HG02973 (cell line): ENCODE data around the gene FAM228B.
"Not testable (repeated sequence)": the region's sequence is repeated elsewhere in the genome, so short reads cannot be mapped to it uniquely, and the experiment has no call there.

ENCODE experiments used
- ATAC-seq: cut with Tn5 transposase; IDR thresholded peaks from one replicate; pipeline ENCODE4 v1.9.1; 2021; ENCODE audit warnings: moderate library complexity; ENCODE audit not compliant: unreplicated experiment

The FAM228B gene

DNA sequence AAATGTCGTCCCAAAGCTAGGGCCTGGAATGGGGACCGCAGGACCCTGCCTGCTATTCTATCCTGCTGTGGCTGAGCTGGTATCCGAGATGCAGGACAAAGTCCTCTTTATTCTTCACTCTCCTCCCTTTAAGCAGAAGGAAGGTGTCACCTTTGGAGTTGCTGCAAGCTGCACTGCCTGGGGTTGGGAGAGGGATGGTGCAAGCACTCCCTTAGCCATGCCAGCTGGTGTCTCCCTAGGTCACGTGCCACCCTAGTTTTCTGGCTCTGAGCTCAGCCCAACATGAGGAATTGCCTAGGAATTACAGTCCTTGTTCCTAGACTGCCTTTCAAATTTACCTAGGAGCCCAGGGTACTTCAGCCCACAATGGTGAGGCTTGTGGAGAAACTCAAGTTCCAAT, 30.2 kb downstream of the FAM228B start:
- no peak for ATAC-seq

DNA sequence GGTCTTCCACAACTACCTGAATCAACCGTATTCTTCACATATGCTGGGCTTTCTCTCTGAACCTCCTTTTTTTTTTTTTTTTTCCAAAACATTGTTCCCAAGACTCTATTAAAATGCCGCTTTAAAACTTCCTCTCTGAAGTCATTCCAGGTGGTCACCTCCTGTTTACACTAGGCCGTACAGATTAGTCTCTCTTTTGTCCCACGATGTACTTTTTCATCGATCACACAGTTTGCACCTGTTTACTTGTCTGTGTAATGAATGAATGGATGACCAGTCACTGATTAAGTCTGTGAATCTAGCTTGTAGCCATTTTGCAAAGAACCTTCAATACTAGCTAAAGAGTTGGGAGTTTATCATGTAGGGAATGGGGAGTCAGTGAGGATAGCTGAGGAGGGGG, 34.9 kb downstream of the FAM228B start:
- ATAC-seq: no peak

- ATAC-seq: no peak
Measured at GRCh38 chr2:24159708-24160107, 36.4 kb downstream of the FAM228B start.

GRCh38 chr2:24160761-24161160, 37.5 kb downstream of the FAM228B start:
- no peak for ATAC-seq

- ATAC-seq: no peak
Measured at GRCh38 chr2:24162494-24162893, 39.2 kb downstream of the FAM228B start.

- no peak for ATAC-seq
Measured at GRCh38 chr2:24163186-24163585, 39.9 kb downstream of the FAM228B start.

DNA sequence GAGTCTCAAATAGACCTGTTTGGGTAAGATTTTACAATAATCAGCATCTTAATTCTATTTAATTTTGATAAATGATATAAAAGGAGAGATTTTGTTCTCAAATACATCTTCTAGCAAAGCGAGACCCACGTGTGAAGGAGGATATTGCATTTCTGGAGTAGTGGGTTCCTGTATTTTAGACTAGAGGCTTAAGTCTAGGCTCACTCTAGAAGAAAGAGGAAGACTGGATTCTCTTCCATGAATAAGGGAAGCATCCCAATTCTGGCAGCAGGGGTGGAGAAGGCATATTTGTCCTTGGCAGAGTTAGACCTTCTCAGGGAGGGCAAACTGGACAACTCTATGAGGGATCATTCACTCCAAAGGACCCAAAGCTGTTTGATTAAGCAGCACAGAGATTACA, 40.3 kb downstream of the FAM228B start:
- no peak for ATAC-seq

GRCh38 chr2:24164416-24164973, 41.2 kb downstream of the FAM228B start:
- ATAC-seq: peak; percentile 75

DNA sequence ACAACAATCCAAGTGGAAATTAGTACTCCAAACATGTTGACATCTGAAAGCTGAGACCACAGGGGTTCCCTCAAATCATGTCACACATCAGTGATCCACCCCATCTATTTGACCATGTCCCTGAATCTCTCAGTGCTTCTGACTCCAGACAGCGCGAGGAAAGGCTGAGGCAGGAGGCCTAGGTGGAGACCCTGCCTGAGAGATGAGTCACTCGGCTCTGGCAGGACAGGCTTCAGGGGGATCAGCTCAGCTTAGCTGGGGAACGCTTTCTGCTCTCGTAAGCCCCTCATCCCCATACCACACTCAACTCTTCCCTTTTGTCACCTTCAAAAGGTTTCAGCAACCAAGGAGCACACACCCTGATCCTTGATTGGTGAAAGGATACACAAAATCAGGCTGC, 45.8 kb downstream of the FAM228B start:
- ATAC-seq: no peak

- ATAC-seq: no peak
Measured at GRCh38 chr2:24174851-24175277, 51.6 kb downstream of the FAM228B start, which contains the start of gene FAM228A. Gene FAM228A (plus strand): TSS chr2:24175053. CDS start chr2:24175481, 428 bp downstream.

GRCh38 chr2:24175631-24176187, 52.4 kb downstream of the FAM228B start:
- ATAC-seq: no peak

GRCh38 chr2:24176326-24176725, 53.1 kb downstream of the FAM228B start:
- no peak for ATAC-seq

GRCh38 chr2:24179683-24180082, 56.4 kb downstream of the FAM228B start:
- no peak for ATAC-seq

DNA sequence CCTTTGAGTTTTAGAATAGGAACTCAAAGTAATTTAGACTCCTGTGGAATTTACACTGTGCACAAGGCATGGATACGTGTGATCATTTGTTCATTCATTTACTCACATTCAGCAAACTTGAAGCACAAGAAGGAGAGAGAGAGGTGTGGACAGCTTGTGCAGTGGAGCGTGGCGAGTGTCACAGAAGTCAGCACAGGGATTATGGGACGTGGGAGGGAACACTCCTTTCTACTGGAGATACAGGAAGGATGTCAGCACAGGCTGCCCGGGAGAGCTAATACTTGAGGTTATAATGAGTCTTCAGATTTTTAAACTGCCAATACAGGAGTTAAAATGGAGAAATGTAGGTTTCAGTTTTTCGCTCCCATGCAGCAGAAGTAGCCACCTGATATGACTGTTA, 58.6 kb downstream of the FAM228B start:
- ATAC-seq: no peak

- ATAC-seq: no peak
Measured at GRCh38 chr2:24182507-24182906, 59.2 kb downstream of the FAM228B start.

GRCh38 chr2:24183366-24184069, 60.2 kb downstream of the FAM228B start:
- ATAC-seq: no peak

DNA sequence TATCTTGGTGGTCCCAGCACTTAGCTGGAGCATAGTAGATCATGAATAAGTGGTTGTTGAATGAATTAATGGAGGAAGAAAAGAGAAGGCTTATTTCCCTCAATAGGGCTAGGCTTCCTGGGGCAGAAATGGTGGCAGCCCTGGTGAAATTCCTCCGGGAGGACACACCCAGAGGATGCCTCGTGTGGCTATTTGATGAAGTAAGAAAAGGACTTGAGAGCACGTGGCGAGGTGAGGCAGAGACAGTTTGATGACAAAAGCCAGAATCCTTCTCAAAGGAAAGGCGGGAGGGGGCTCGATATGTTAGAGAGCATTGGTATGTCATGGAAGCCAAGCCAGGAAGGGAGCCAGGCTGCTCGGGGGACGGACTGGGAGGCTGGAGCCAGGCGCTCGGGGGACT, 66.3 kb downstream of the FAM228B start:
- no peak for ATAC-seq

DNA sequence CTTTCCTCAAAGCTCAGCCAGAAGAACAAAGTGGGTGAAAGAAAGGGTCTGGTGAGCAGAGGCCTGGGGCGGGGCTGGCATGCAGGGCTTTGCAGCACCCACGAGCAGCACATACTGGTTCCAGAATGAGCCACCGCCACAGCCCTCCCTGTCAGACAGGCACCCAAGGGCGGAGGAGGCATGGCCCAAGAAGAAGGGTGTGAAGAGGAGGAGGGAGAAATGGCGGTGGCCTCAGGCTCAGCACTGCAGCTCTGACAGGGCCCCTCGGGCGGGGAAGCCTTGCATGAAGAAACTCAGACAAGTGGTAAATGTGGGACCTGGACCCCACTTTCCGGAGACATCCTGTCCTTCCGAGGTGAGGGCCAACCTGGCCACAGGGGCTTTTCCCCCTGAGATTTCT, 67.2 kb downstream of the FAM228B start:
- no peak for ATAC-seq

- ATAC-seq: no peak
Measured at GRCh38 chr2:24191156-24191555, 67.9 kb downstream of the FAM228B start.

- no peak for ATAC-seq
Measured at GRCh38 chr2:24191848-24192247, 68.6 kb downstream of the FAM228B start.

DNA sequence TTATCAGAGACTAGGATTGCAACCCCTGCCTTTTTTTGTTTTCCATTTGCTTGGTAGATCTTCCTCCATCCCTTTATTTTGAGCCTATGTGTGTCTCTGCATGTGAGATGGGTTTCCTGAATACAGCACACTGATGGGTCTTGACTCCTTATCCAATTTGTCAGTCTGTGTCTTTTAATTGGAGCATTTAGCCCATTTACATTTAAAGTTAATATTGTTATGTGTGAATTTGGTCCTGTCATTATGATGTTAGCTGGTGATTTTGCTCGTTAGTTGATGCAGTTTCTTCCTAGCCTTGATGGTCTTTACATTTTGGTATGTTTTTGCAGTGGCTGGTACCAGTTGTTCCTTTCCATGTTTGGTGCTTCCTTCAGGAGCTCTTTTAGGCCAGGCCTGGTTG, 73.9 kb downstream of the FAM228B start:
- not testable (repeated sequence) for ATAC-seq

- ATAC-seq: no peak
Measured at GRCh38 chr2:24199968-24200590, 76.8 kb downstream of the FAM228B start.
